Stimulated activated CD4-positive, alpha-beta T cell treated with anti-CD3 and anti-CD28 coated beads, Interleukin-4, amount 100 ng/mL, for 24 hours (primary cell): Measurements from ENCODE around the gene LHX6.

ENCODE experiments used
- DNase-seq: peaks from one replicate; pipeline ENCODE4 v3.0.0-alpha.2; 2020

Gene LHX6

DNA sequence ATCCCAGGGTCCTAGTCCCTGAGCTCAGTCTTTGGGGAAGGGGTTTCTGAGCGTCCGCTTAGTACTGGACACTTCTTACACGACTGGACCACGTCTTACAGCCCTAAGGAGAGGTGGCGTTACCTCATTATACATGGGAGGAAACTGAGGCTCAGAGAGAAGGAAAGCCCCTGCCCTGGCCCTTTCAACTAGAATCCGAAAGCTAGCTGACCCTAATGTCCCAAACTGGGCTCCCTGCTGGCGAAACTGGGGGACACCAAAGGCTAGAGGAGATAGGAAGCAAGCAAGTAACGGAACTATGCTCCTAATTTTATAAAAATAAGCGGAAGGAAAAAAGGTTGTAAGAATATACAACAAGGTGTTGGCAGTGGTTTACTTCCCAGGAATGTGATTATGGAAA lies 14.2 kb downstream of the LHX6 start:
- DNase-seq = no peak

DNA sequence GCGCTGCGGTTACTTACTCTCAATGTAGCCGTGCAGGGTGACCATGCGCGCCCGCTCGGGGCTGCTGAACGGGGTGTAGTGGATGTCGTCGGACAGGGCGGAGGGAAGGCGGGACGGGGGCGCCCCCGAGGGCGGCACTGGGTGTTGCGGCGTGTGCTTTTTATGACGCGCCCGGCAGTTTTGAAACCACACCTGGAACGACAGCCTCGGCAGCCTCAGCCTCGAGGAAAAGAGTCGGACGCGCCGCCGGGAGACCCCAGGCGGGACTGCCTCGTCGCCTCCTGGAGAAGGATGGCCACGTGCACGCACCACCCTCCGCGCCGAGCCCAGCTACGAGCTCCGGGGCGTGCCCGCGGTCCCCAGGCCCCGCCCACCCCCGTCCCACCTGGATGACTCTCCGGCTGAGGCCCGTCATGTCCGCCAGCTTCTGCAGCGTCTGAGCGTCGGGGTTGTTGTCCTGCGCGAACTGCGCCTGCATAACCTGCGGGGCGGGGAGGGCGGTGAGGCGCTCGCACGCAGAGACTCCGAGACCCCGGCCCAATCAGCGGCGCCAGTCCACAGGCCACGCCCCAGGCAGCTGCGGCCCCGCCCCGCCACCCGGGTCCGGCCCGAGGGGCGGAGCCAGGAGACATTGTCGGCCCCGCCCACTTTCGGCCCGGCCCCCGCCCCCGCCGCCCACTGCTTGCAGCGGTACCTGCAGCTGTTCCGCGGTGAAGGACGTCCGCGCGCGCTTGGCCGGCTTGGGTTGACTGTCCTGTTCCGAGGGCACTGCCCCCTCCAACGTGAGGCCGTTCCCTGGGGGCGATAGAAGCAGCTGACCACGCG lies 15.0 kb downstream of the LHX6 start:
- peak; percentile 37 for DNase-seq

DNA sequence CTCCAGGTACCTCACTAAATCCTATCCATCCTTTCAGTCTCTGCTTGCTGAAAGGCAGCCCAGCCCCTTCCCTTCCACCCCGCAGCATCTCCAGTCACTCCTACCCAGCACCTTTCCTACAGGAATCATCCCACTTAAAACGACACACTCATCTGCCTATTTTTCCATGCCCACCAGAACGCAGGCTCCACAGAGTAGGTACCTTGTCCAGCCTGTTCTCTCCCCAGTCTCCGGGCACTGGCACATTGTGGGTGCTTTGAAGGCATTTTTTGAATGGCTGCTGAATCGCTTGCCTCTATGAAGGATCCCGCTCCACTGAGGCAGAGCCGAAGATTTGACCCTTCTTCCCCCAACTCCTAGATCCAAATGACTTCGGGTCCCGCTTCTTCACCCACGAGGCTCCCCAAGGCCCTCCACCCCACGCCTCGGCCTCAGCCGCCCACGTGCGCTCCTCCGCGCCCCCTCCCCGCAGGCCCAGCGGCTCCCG lies 15.6 kb downstream of the LHX6 start:
- DNase-seq = no peak

DNA sequence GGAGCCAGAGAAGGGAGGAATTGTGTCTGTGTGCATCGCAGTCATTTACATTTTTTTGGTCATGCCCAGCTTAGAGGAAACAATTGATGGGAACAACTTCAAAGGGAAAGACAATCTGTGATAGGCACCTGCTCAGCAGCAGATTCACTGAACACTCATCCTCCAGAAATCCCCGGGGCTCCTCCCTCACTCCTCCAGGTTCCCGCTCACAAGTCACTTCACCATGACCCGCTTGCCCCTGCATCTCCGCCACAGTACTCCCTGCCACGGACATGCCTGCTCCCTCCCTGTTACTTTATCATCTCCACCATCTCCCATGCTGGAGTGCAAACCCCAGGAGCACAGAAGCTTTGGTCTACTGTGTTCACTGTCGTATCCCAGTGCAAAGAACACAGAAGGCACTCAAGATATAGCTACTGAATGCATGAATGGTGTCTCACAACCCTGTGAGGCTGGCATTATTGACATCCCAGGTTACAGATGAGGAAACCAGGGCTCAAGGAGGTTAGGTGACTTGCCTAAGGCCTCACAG lies 16.2 kb downstream of the LHX6 start:
- DNase-seq = no peak

DNA sequence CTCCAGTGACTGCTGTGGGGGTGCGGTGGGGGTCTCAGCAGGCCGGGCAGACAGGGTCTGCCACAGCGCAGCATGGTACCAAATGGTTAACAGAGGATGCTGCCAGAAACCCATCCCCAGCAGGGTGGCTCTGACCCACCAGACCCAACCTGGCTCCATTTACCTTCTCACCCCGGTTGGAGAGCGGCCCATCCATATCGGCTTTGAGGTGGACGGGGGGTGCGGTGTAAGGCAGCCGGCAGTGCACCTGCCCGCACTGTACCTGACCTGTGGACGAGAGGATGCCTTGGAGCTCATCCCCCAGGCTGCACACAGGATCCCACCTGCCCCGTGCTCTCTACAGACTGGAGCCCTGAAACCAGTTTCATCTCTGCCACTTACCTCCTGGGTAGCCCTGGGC lies 19.3 kb downstream of the LHX6 start:
- DNase-seq = no peak

DNA sequence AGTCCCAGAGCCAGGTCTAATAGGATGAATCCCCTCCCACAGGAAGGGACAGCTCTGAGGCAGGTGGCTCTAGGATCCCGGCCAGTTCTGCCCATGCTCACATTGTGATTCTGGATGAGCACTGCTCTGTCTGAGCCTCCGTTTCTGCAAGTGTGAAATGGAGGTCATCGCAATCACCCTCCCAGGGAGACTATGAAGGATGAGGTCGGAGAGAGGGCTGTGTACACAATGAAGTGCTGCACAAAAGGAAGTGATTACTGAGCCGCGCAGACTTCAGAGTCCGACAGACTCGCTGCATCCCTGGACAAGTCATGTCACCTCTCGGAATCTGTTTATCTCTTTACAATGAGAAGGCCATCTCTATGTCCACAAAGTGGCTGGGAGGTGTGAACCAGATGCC lies 21.7 kb downstream of the LHX6 start:
- DNase-seq = no peak

DNA sequence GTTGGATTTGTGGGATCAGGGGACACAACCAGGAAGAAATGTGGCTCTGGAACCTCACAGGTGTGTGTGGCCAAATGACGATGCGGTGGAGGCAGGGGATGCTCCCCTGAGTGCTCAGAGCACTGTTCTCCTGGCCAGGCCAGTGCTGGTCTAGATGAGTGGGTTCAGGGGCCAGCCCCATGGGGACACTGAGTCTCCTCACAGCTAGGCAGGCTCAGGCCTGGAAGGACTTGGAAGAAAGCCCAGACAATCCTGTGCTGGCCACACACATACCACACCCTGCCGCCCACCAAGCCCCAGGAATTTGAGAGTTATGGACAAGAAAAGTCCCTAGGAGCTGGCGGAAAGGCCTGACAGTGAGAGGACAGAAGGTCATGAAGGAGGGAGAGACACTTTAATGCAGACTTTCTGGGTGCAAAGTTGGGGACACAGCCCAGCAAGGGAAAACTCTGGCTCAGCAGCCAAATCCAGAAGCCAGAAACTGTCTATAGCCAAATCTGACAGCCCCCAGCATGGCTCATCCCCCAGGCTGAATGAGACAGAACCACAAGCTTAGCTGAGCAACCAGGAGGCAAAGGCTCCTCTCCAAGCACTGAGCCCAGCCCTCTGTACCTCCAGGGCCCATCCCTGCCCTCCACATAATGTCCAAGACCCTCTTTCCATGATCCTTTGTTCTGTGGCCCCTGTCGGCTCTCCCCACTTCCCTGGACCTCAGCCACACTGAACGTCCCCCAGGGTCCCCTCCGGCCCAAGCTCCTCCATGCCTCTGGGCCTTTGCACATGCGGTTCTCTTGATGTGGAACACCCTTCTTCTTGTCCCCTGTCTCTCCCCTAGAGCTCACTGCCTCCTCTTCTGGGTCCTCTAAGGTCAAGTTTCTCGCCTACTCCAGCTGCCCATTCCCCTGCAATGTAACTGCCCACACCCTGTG lies 22.4 kb downstream of the LHX6 start:
- DNase-seq = no peak

DNA sequence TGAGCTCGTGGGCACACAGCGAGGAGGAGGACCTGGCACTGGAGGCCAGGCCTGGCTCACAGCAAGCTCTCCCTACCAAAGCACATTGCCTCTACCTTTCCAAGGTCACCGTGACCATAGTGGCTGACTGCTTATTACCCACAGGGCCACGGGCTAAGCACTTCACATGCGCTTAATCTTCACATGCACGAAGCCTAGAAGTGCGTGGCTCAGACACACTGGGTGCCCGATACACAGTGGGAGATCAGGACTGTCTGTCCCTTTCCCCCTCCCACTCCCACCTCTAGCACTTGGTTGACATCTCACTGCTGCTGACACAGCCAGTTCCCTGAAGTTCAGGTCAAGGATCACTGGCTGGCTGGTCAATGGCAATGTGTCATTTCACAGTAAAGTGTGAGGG lies 23.6 kb downstream of the LHX6 start:
- no peak for DNase-seq

DNA sequence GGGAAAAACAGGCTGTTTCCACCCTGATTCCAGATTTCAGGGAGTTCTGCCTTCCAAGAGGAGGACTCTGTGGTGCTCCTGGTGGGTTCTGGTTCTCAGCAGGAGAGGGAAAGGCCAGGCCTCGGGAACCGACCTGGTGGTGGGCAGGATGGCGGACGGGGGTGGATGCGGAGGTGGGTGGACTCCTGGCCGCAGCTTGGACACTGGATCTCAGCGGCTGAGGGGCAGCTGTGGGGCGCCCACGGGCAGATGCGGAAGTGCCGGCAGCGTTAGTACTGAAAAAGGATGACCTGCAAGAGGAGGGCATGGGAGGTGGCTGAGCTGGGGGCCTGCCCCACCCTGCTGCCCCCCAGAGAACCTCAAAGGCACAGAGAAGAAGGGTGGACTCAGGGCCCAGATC lies 24.3 kb downstream of the LHX6 start:
- no peak for DNase-seq

DNA sequence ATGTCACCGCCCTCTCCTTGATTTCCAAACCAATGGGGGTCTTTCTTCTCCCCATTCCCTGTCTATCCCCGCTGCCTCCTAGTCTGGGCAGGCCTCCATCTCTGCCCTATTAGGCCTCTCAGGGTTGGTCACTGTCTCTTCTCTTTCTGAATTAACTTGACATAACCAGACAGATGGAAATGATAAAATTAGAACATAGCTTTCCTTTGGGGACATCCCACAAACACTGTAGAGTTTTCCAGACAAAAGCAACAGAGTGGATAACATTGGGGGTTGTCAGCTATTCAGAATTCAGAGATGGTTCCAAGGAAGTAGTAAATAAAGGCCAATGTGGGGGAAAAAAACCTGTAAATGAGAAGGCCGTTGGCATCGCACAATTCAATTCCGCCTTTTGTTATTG lies 24.7 kb downstream of the LHX6 start:
- DNase-seq = no peak

DNA sequence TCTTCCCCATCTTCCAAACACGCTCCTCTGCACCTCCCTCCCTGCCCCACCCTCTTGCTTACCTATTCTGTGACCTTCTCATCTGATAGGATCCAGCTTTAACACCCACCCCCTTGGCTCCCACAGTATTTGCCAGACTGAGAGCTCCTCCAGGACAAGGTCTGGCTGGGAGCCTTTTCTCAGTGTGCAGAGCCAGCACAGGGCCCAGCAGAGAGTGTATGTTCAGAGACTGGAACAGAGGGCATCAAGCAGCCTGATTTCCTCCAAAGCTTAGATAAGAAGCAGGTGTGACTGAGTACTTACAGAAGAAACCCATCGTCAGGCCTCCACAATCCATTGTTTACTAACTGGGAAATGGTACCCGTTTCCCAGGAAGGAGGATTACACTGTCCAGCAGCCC lies 26.6 kb downstream of the LHX6 start:
- DNase-seq = no peak

DNA sequence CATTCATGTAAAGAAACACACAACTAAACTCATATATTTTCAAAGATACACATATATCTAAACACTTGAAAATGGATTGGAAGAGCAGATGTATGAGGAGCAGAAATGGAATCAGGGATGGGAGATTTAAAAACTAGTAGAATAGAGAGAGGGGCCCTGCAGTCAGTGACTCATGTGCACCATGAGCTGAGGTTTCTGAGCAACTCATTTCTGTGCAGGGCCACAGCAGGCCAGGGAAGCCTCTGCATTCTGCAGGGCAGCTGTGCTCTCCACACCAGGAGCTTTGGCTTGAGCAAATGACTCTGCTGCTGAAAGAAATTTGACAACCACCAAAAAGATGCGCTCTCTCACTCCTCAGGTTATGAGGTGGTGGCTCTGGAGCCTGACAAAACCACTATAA lies 27.1 kb downstream of the LHX6 start:
- DNase-seq = no peak

DNA sequence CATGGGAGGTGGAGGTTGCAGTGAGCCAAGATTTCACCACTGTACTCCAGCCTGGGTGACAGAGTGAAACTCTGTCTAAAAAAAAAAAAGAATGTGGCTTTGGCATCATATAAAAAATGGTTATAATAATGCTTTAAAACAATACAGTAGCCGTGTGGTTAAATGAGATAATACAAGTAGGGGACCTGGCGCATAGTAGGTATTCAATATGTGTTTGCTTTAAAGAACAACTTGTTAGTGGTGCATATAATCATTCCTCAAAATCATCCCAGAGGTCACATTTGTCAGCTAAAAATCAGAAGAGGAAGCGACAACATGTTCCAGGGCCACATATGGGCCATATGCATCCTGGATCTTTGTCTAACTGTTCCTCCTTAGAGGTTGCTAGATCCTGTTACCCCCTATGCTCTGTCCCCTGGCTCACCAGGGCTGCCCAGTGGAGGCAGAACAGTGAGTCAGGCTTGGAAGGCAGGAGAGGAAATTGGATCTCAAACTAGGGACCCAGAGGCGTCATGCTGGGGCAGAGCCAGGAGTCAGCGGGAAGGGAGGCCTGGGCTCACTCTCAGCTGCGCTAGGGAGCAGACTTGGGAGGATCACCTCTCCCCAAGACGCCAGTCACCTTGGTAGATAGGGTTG lies 27.7 kb downstream of the LHX6 start:
- DNase-seq = no peak

DNA sequence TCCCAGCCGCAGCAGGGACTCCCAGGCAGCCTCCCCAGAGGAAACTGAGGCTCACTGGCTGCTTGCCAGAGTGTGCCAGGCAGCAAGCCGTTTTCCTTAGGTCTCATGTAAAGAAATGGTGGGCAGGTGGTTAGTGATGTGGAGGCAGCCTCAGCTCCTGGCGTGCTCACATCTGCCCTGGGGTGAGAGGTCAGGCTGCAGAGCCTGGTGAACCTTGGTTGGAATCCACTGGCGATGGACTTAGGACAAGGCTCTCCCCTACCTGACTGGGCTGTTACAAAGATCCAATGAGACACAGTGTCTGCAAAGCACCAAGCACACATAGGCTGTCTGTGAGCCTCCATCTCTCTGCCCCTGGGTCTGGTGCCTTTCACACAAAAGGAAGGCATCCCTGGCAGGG lies 30.9 kb downstream of the LHX6 start:
- no peak for DNase-seq

DNA sequence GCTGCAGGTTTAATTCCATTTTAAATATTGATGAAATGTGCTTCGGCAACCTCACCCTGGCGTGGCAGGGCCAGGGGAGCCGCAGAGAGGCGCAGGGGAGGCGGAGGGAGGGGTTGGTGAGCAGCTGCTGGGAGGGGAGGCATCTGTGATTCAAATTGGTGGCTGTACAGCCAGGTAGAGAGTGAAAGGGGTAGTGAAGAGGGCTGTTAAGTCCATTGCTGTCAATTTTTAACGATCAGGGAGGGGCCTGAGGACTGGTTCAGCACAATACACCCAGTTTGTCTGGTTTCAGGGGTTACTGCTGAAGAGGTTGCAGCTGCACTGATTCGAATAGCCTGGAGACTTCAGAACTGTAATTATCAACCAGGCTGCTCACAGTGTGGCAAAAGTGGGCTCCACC lies 31.3 kb downstream of the LHX6 start:
- no peak for DNase-seq

DNA sequence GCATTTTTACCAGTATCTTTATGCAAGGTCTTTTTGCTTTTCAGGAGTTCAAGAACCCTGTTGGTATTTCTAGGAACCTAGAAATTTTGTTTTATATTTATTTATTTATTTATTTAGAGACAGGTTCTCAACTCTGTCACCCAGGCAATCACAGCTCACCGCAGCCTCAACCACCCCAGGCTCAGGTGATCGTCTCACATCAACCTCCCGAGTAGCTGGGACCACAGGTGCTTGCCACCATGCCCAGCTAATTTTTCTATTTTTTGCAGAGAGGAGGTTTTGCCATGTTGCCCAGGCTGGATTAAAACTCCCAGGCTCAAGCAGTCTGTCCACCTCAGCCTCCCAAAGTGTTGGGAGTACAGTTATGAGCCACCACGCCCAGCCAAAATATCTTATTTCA lies 32.9 kb downstream of the LHX6 start:
- no peak for DNase-seq

DNA sequence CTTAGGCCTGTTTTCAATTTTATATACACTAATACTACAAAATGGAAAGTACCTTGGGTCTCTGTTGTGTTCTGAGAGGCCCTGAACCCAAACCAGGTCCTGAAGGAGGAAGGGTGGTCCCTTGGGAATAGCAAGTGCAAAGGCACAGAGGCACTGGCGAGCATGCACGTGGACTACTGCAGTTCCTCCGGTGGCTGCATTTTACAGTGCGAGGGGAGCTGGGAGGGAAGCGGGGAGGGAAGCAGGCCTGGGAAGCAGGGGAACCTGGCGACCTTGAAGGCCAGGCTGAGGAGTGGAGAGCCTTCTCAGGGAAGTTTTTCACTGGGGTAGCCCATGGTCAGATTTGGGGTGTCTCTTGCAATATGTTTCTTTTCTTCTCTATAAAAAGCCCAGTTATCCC lies 35.1 kb downstream of the LHX6 start:
- no peak for DNase-seq

DNA sequence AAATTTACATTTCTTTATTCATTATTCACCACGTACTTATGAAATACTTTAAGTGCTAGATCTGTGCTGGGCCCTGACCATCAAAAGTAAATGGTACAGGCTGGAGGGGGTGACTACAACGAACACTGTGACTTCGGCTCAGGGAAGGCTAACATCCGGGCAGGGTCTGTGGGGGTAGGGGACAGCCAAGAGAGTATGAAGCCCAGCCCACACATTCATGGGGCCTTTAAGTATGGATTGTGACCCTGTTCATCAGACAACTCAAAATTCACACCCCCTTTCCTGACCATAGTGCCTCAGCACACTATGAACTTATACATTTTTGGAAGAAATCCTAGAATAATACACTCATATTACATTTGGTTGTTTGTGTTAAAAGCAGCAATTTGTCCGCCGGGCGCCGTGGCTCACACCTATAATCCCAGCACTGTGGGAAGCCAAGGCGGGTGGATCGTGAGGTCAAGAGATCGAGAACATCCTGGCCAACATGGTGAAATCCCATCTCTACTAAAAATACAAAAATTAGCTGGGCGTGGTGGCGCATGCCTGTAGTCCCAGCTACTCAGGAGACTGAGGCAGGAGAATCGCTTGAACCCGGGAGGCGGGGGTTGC lies 35.7 kb downstream of the LHX6 start:
- DNase-seq = no peak

DNA sequence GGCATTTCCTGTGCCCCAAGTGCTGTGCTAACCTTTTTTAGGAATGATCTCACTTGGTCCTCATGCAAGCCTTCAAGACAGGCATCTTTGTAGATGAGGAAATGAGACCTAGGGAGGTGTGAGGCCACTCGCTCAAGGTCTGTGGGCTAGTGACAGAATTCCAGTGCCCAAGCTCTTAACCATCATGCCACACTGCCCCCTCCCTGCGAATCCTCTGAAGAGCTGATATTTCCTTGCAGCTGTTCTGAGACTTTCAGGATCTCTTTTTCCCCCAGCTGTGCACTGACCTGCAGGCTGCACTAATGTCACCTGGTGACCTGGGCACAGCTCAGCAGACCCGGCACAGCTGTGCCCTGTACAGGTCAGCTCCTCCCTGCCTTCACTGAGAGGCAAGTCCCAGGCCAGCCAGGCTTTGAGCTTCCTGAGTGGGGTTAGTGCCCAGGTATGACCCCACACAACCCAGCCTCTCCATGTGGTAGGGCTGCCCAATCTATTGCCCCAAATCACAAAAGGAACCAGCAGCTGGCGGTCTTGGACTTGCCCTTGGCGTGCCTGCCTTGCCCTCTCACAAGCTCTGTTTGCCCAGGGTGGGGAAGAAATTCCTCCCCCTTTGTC lies 36.4 kb downstream of the LHX6 start:
- DNase-seq = no peak

DNA sequence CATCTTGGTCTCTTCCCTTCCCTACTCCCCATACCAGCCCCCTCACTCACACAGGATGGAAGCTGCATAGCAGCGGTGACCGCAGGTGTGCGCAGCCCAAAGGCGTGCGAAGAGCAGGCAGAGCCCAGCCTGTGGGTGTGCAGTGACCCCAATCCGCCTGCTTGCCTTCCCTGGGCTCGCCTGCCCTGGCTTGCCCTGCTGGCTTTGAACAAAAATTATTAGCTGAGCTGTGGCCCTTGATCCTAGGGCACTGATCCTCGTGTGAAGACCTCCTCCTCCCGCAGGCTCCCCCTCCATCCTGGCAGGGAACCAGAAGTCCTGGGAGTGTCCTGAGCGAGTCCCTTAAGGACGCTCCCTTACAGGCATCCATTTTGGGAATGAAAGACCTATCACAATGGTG lies 37.2 kb downstream of the LHX6 start:
- no peak for DNase-seq

DNA sequence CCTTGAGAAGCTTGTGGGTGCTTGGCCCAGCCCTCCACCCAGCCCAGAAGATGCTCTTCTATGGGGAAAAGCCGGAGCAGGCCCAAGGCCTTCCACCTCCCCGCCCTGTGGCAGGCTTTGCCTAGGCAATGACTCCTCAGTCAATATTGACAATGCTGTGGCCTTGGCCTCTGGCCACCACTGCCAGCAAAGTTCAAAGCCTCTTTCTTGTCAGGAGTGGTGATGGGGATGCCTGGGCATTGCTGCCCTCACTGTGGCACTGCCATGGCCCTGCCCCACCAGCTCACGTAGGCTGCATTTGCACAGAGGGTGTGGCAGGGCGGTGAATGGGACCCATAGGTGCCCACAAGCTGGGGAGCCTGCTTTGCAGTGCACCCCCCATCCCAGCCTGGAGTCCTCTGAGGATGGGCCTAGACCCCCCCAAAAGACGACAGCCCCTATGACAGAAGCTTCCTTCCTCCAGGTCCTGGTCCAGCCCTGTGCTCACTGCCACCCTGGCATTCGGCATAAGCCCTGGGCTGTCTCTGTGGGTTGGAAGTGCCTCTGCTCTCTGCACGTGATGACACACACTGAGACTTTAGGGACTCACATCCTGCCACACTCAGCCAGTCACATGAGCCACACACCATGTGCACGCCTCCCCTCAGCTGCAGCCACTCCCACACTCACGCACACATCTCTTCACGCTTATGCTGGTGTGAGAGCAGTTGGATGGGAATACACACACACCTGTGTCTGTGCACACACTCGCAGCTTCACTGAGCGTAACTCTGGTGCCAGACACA lies 38.0 kb downstream of the LHX6 start:
- DNase-seq = no peak

DNA sequence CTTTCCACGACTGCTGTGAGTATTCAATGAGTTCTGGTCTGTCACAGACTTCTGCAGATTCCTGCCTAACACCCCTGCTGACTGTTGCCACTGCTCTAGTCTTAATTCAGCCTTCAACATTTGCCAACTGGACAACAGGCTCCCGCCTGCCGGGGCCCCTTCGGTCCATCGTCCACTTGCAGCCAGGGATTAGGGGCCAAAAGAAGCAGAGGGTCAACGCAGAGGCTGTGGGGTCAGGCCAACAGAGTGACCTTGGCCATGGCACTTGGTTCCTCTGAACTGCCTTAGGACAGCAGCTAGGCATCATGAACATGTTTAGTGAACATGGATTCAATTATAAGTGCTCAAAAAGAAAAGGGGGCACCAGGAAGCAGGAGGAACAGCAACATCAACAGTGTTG lies 40.4 kb downstream of the LHX6 start:
- DNase-seq = no peak
